Posterior vena cava (tissue), 2 donors: ENCODE results near the gene GCFC2. TPM values are rescaled to one million over a fixed set of nuclear protein-coding genes. Genes with fewer than 3 reads are reported as not detected.
"Not testable (repeated sequence)": the region's sequence is repeated elsewhere in the genome, so short reads cannot be mapped to it uniquely, and the experiment has no call there.

Experiments used
- DNase-seq: peaks from one replicate; pipeline ENCODE4 v3.0.0-alpha.2; 2020; ENCODE audit warnings: low spot score
- intact Hi-C, 2 donors: fragments of 100-400 bp; cut with DNase I; formaldehyde crosslinking; loops; one replicate each; pipeline versions ENCODE4 v1.14.1 to v1.14.2; 2022 to 2023
- long read RNA-seq, 2 donors: library from polyadenylated mRNA; unstranded; transcript quantifications; one replicate each; pipeline ENCODE4 v2.0.0, GENCODE V29; 2020 to 2021
- total RNA-seq, 2 donors: library from RNA; stranded (reverse); fragmentation: NEBNext Ultra II Directional; extraction: Animal tissue kit (Norgen Biotek cat#: 25700); gene quantifications; one replicate each; pipeline ENCODE4 v1.2.1, GENCODE V29; 2021
- donor health status: DM: yes; HTN: yes; CAD: no.
- donor health status: DM: yes; HTN: yes; CAD: no.

Gene GCFC2
- total RNA-seq = 10 to 100 TPM; 18.6 to 21.3 TPM
- long read RNA-seq, donor 1, full-length matches to known transcripts = 3 of 11 reads
- long read RNA-seq, donor 1, partial matches to known transcripts = 0 of 11 reads
- long read RNA-seq, donor 1, other reads (novel, unspliced or antisense) = 8 of 11 reads
- long read RNA-seq, donor 2, full-length matches to known transcripts = 7 of 10 reads
- long read RNA-seq, donor 2, partial matches to known transcripts = 1 of 10 reads
- long read RNA-seq, donor 2, other reads (novel, unspliced or antisense) = 2 of 10 reads

- DNase-seq = peak; percentile 94
- intact Hi-C loops = no loop called here
These were observed at the start of gene GCFC2 for GRCh38 chr2:75710577-75711253. GCFC2 (minus strand) TSS chr2:75710915; CDS start chr2:75710855, 60 bp downstream.

- DNase-seq = no peak
- intact Hi-C loops = no loop called here
These were observed 42.1 kb upstream of the GCFC2 start for GRCh38 chr2:75752828-75753227.

DNA sequence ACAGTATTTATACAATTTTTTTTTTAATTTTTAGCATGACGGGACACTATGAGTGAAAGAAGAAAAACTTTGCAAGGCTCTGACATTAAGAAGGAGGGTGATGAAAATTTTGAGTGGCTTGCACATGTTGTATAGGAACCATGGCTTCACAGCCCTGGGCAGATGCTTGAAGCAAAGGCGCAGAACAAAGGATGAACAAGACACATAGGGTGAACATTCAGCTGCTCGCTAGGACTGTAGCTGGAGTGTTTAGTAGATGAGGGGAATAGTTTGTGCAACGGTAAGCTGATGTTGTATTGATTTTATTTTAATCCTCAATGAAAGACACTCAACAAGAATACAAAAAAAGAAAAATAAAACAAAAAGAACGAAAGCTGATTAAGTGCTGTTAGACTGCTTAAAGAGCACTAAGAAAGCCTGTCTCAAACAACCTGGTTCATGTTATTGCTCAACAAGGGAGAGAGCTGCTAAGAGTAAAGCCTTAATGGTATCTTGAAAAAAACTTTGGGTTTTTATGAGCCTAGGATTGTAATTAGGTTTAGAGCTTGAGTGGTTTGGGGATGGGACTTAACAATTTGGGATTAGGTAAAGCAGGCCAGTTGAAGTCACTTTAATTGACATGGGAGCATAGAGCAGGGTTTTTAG lies 41.2 kb upstream of the GCFC2 start:
- no peak for DNase-seq
- intact Hi-C loops = no loop called here

DNA sequence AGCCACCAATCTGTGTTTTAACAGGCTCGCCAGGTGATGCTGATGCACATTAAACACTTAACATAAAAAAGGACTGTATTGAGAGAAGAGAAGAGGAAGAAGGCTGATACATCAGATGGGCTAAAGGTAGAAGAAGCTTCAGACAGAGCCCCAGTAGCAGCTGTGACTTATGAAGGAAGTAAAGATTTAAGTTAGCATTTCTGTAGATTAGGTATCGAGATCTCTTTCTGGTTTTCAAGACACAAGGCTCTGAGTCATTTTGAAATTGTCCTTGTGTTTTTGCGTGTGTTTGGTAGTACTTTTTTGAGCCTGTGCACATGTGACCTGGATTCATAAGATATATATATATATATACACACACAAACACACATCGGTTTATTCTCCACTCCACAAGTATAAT lies 40.6 kb upstream of the GCFC2 start:
- DNase-seq = no peak
- intact Hi-C loops = no loop called here

- intact Hi-C loops = no loop called here
- no peak for DNase-seq
These were observed 27.2 kb upstream of the GCFC2 start for GRCh38 chr2:75737961-75738360.

- DNase-seq = no peak
These were observed 25.6 kb upstream of the GCFC2 start for GRCh38 chr2:75736276-75736675.

GRCh38 chr2:75729861-75730260 lies 19.1 kb upstream of the GCFC2 start:
- no peak for DNase-seq
- intact Hi-C loops = loop anchor here in 1 of 2 donors (5.0 kb wide), 1 partner anchor 1212 kb away; no protein-coding TSS in a partner anchor

More at GRCh38 chr2:75736276-75736675, 25.6 kb upstream of the GCFC2 start:
- intact Hi-C loops = no loop called here

- intact Hi-C loops = no loop called here
- no peak for DNase-seq
These were observed 18.1 kb upstream of the GCFC2 start for GRCh38 chr2:75728614-75729419.

DNA sequence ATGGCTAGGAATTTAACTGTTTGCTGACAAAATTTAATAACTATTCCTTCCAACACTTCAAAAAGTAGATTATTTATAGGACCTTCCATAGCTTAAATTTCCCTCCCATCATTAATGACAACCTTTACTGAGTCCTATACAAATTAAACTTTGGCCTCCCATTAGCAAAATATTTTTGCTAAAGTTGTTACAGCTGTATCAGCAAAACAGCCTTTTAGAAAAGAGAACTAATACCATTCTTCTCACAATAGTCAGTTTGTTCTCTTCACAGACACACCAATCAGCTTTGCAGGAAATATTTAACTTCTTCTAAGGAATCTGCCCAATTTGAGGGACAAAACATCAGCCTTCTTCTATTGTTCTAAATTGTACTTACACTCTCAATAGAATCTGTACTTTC lies 12.0 kb upstream of the GCFC2 start:
- intact Hi-C loops = no loop called here
- no peak for DNase-seq

DNA sequence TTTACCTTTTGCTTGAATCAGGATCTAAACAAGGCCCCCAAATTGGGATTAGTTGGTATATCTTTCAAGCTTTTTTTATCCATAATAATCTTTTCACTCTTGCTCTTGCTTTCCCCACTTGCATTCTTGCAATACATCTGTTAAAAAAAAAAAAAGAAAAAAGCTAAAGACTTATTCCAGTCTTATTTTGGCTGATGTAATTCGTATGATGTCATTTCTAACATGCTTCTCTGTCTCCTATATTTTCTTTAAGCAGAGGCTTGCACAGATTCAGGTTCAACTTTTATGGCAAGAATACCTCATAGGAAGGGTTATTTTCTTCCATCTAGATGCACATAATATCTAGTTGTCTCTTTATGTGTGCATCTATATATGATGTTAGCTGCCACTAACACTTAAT lies 9.8 kb upstream of the GCFC2 start:
- no peak for DNase-seq
- intact Hi-C loops = no loop called here

DNA sequence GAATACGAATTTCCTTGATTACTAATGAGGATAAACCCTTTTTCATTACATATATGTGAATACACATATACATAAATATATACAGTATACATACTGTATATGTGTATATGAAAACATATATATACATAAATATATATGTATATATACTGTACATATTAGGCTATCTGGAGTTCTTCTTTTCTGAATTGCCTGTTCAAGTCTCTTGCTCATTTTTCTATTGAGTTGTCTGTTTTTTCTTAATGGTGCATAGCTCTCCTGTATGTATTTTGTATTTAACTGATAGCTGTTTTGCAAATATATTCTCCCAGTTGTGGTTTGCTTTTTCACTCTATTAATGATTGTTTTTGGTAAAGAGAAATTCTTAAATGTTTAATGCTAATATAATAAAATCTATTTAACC lies 8.9 kb upstream of the GCFC2 start:
- no peak for DNase-seq
- intact Hi-C loops = no loop called here

- DNase-seq = no peak
- intact Hi-C loops = no loop called here
These were observed 5.7 kb upstream of the GCFC2 start for GRCh38 chr2:75716406-75716805.

DNA sequence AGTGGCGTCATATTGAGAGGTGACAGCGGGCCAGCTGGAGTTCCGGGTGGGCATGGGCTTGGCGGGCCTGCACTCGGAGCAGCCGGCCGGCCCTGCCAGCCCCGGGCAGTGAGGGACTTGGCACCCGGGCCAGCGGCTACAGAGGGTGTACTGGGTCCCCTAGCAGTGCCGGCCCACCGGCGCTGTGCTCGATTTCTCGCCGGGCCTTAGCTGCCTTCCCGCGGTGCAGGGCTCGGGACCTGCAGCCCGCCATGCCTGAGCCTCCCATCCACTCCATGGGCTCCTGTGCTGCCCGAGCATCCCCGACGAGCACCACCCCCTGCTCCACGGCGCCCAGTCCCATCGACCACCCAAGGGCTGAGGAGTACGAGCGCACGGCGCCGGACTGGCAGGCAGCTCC lies 875 bp upstream of the GCFC2 start:
- DNase-seq, intact Hi-C loops: not testable (repeated sequence)

DNA sequence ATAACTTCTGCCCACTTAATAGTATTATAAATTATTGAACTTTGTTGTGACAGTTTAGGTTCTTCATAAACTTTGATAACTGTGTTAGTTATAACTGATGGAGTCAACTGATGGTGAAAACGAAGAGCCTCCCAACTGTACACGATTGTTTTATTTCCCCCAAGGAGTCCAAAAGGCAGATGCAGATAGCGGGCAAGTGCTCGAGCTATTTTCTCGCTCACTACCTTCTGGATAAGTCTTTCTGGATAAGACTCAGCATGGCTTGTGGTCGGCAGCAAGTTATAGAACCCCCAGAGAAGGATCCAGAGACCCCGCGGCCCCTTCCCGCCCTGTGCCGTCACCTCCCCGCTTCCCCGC lies 517 bp downstream of the GCFC2 start:
- intact Hi-C loops = no loop called here
- DNase-seq = no peak

GRCh38 chr2:75709297-75709696 lies 1.4 kb downstream of the GCFC2 start:
- intact Hi-C loops = no loop called here
- no peak for DNase-seq

DNA sequence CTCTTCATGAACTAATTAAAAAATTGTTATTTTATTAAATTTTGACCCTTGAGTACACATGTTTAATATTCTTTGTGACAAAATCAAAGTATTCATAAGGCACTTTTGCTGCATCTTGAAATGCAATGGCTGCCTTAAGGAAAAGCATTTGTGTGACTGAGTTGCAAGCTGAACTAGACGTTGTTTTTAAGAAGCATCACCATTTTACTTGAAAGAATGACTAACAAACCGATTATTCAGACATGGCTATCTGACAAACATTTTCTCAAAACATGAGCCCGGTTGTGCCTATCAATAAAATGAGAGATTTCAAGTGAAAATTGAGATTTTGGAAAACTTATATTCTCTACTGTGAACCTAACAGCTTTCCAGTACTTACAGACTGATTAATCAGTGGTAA lies 2.8 kb downstream of the GCFC2 start:
- intact Hi-C loops = no loop called here
- DNase-seq = no peak

DNA sequence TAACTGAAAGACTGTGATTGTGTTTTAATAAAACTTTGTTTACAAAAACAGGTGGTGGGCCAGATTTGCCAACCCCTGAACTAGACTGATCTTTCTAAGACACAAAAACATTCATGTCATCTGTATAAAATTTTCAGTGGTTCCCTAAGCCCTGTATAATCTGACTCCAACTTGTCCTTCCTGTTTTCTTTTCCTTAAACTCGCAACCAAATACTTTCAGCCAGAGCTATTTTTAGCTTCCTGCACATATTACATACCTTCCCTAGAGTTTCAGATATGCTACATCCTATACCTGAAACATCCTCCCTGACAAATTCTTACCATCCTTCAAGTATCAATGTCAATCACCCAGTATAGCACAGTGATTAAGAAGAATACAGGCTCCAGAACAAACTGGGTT lies 4.8 kb downstream of the GCFC2 start:
- DNase-seq = no peak
- intact Hi-C loops = no loop called here

GRCh38 chr2:75703589-75704287 lies 7.0 kb downstream of the GCFC2 start:
- intact Hi-C loops = no loop called here
- no peak for DNase-seq

DNA sequence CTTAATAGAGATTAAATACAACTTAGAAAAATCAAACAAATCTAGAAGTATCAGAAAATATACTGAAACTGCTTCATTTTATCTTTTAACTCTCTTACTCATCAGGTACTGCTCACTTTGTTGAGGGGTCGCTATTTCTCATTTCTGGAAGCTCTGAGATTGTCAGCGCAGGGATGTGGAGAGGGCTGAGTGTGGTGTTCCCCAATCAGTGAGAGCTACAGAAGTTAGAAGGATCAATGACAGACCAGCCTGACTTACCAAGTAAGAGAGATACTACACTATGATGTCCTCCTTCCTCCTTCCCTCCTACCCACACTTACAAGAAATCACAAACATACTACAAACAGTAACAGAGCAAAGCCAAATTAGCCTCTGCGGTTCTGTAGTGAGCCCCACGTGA lies 8.1 kb downstream of the GCFC2 start:
- intact Hi-C loops = no loop called here
- DNase-seq = no peak
